Natural killer cell (primary cell): ENCODE results near the gene C16orf74. TPM values are rescaled to one million over a fixed set of nuclear protein-coding genes. Genes with fewer than 3 reads are reported as not detected.

ENCODE experiments used
- ATAC-seq, 3 donors: fragments of 150-1000 bp in 2 of 3; fragments of 200-7000 bp in 1 of 3; cut with Tn5 transposase; 1 replicate in 1 of 3; 2 replicates in 2 of 3; pipeline ENCODE4 v1.10.0; 2021; ENCODE audit warnings: mild to moderate bottlenecking in 2 of 3, moderate library complexity in 2 of 3
- DNase-seq, 2 donors: peaks; one replicate each; pipeline versions ENCODE4 v3.0.0 to v3.0.0-alpha.2; 2013 to 2021; ENCODE audit warnings: mixed read lengths in 1 of 2
- H3K27ac ChIP-seq: one replicate; pipeline ENCODE4 v1.5.1; 2013; ENCODE audit warnings: mild to moderate bottlenecking, low read length
- H3K27me3 ChIP-seq: one replicate; pipeline ENCODE4 v1.6.1; 2013; ENCODE audit warnings: low read length; ENCODE audit not compliant: control insufficient read depth, insufficient read depth
- H3K36me3 ChIP-seq: one replicate; pipeline ENCODE4 v1.6.1; 2013; ENCODE audit warnings: low read length; ENCODE audit not compliant: control insufficient read depth, insufficient read depth
- H3K4me1 ChIP-seq: one replicate; pipeline ENCODE4 v1.6.1; 2013; ENCODE audit warnings: low read length; ENCODE audit not compliant: control insufficient read depth, insufficient read depth
- H3K4me3 ChIP-seq: one replicate; pipeline ENCODE4 v1.5.1; 2013; ENCODE audit warnings: low read length
- H3K9me3 ChIP-seq: one replicate; pipeline ENCODE4 v1.6.1; 2013; ENCODE audit warnings: low read length; ENCODE audit not compliant: control insufficient read depth, insufficient read depth
- H3K27ac Mint-ChIP-seq, 2 donors: one replicate each; pipeline ENCODE4 v1.8.0; 2022; ENCODE audit warnings: mild to moderate bottlenecking in 2 of 2, mixed read lengths in 2 of 2, moderate library complexity in 1 of 2
- H3K27me3 Mint-ChIP-seq, 2 donors: one replicate each; pipeline ENCODE4 v1.8.0; 2022; ENCODE audit warnings: low read depth in 2 of 2, mixed read lengths in 2 of 2
- H3K36me3 Mint-ChIP-seq: one replicate; pipeline ENCODE4 v1.8.0; 2022; ENCODE audit warnings: mixed read lengths
- H3K4me1 Mint-ChIP-seq, 2 donors: one replicate each; pipeline ENCODE4 v1.8.0; 2022; ENCODE audit warnings: mixed read lengths in 2 of 2
- H3K4me3 Mint-ChIP-seq: one replicate; pipeline ENCODE4 v1.8.0; 2022; ENCODE audit warnings: mild to moderate bottlenecking, moderate library complexity, mixed read lengths
- H3K9me3 Mint-ChIP-seq, 2 donors: one replicate each; pipeline ENCODE4 v1.8.0; 2022; ENCODE audit warnings: mixed read lengths in 2 of 2
- CTCF ChIP-seq: fragments of 200-600 bp; IDR thresholded peaks from one replicate; pipeline ENCODE4 v1.8.0; 2022; ENCODE audit warnings: antibody characterized with exemption
- WGBS: methylation state at CpG from one replicate; pipeline ENCODE4 v1.1.7; 2013; ENCODE audit warnings: missing lambda C conversion rate; ENCODE audit not compliant: insufficient coverage; 5-methylcytosine and 5-hydroxymethylcytosine counted together
- intact Hi-C: fragments of 100-400 bp; cut with micrococcal nuclease; formaldehyde crosslinking; loops from one replicate; pipeline ENCODE4 v1.14.2; 2022
- total RNA-seq, 4 donors: library from RNA; stranded (reverse); fragments of 120-200 nt in 1 of 4; gene quantifications; one replicate each; pipeline versions ENCODE4 v1.2.3 to v1.2.4, GENCODE V29; 2013 to 2022

Gene C16orf74
- total RNA-seq, 3 donors from 2014 or later (not counting 1 experiment from before 2014, with no cell fraction given): 0.71 to 2.2 (median 1.8) TPM

DNA sequence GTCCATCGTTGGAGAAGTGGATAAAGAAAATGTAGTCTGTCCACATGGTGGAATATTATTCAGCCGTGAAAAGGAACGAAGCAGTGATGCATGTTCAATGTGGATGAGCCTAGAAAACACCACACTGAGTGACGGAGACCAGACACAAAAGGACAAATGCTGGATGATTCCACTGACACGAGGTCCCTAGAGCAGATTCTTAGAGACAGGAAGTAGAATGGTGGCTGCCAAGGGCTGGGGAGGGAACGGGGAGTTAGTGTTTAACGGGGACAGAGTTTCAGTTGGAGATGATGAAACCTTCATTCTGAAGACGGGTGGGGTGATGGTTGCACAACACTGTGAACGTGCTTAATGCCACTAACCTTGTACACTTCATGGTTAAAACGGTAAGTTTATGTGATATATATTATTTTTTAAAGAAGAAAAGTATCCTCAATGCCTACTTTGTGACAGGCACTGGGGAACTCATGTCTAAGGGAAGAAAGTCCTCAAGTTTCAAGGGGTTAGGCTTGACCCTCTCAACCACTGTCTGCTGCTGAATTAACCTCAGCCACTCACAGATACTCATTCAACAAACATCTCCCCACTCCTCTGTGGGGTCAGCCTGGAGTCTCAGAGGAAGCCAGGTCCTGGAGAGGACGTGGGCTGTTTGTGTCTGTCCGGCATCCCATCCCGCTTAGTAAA lies 17.6 kb downstream of the C16orf74 start:
- intact Hi-C loops: no loop called here
- Mint-ChIP-seq H3K36me3 (no peaks in the 10 kb centered on the region), H3K27ac (no peak overlapping the region), H3K4me3 (no peak overlapping the region), H3K4me1 (peaks cover 16 to 18% of the 10 kb centered on the region in 2 donors), H3K27me3 (peaks cover 0 to 7% of the 10 kb centered on the region in 2 donors), H3K9me3 (no peaks in the 10 kb centered on the region)
- H3K9me3 ChIP-seq: no peaks in the 10 kb centered on the region
- ATAC-seq (no peak), DNase-seq (no peak)
- peaks cover 47% of the 10 kb centered on the region for H3K4me1 ChIP-seq
- 72% methylated on average over 13 of the region's 13 CpGs for WGBS
- H3K4me3 ChIP-seq: no peak overlapping the region
- no peak overlapping the region for H3K27ac ChIP-seq
- TF ChIP-seq CTCF: no peak
- H3K36me3 ChIP-seq: no peaks in the 10 kb centered on the region
- no peaks in the 10 kb centered on the region for H3K27me3 ChIP-seq

GRCh38 chr16:85731179-85731578 lies 19.7 kb downstream of the C16orf74 start:
- ATAC-seq (no peak), DNase-seq (no peak)
- intact Hi-C loops: no loop called here
- Histone ChIP-seq H3K4me1 (peaks cover 41% of the 10 kb centered on the region), H3K27me3 (no peaks in the 10 kb centered on the region), H3K27ac (no peak overlapping the region), H3K36me3 (no peaks in the 10 kb centered on the region), H3K4me3 (no peak overlapping the region), H3K9me3 (no peaks in the 10 kb centered on the region)
- Mint-ChIP-seq H3K27me3 (peaks cover 0 to 5% of the 10 kb centered on the region in 2 donors), H3K4me1 (peaks cover 15 to 16% of the 10 kb centered on the region in 2 donors), H3K27ac (no peak overlapping the region), H3K9me3 (no peaks in the 10 kb centered on the region), H3K4me3 (no peak overlapping the region), H3K36me3 (no peaks in the 10 kb centered on the region)
- no peak for TF ChIP-seq CTCF
- WGBS: 87% methylated on average over 5 of the region's 5 CpGs

GRCh38 chr16:85730186-85730465 lies 20.8 kb downstream of the C16orf74 start:
- Mint-ChIP-seq H3K9me3 (no peaks in the 10 kb centered on the region), H3K27me3 (no peaks in the 10 kb centered on the region), H3K4me3 (no peak overlapping the region), H3K4me1 (peaks cover 4 to 6% of the 10 kb centered on the region in 2 donors), H3K27ac (no peak overlapping the region), H3K36me3 (no peaks in the 10 kb centered on the region)
- DNase-seq (no peak), ATAC-seq (no peak)
- H3K27ac ChIP-seq: no peak overlapping the region
- H3K4me3 ChIP-seq: no peak overlapping the region
- no peak for TF ChIP-seq CTCF
- H3K36me3 ChIP-seq: no peaks in the 10 kb centered on the region
- 92% methylated on average over 4 of the region's 5 CpGs for WGBS
- H3K27me3 ChIP-seq: no peaks in the 10 kb centered on the region
- peaks cover 30% of the 10 kb centered on the region for H3K4me1 ChIP-seq
- intact Hi-C loops: no loop called here
- no peaks in the 10 kb centered on the region for H3K9me3 ChIP-seq
